HCT116 (cell line): ENCODE measurements around the gene EYA3. TPM values are rescaled to one million over a fixed set of nuclear protein-coding genes. Genes with fewer than 3 reads are reported as not detected.

Source experiments
- ATAC-seq: fragments of 200-7000 bp; cut with Tn5 transposase; 2 replicates; pipeline ENCODE4 v1.9.1; 2020; ENCODE audit warnings: mild to moderate bottlenecking, moderate library complexity
- BruUV-seq: library from RNA; stranded (reverse); fragments of 400-500 nt; replicated peaks from 2 replicates; lab custom pipeline; 2021; lab: Mats Ljungman, UMichigan
- CTCF ChIA-PET: fragments of 300-600 bp; sonication (Branson Sonifier 250); formaldehyde crosslinking; loops from one replicate; lab custom pipeline; 2021; ENCODE audit warnings: antibody characterized with exemption; lab: Charles Lee
- POLR2A ChIA-PET: fragments of 300-600, 350-600 bp; sonication (Branson Sonifier 250); formaldehyde crosslinking; loops from one replicate; lab custom pipeline; 2021; ENCODE audit warnings: antibody characterized with exemption; lab: Charles Lee
- RAD21 ChIA-PET, 2 experiments: fragments of 300-600 bp; sonication (Branson Sonifier 250); formaldehyde crosslinking; loops; one replicate each; lab custom pipeline; 2023; ENCODE audit warnings: low total read pairs in 2 of 2; ENCODE audit not compliant: uncharacterized antibody in 2 of 2, unreplicated experiment in 2 of 2, low non-redundant PET in 1 of 2; lab: Charles Lee
- DNase-seq: peaks from one replicate; pipeline ENCODE4 v3.0.0-alpha.2; 2010; ENCODE audit warnings: low read depth, low spot score
- H2AFZ ChIP-seq: fragments of 200-600 bp; shearing (Covaris generic), sonication (generic); 2 replicates; pipeline ENCODE4 v1.6.1; 2017; ENCODE audit warnings: low read depth, mixed run types, mixed read lengths, antibody characterized with exemption, low read length; ENCODE audit not compliant: poor library complexity, severe bottlenecking
- H3K27ac ChIP-seq: 2 replicates; pipeline ENCODE4 v1.5.1; 2012; ENCODE audit warnings: low read depth, low read length
- H3K27me3 ChIP-seq: fragments of 200-600 bp; sonication (generic); 2 replicates; pipeline ENCODE4 v1.6.1; 2016; ENCODE audit warnings: mixed run types, low read length, mixed read lengths; ENCODE audit not compliant: insufficient read depth
- H3K36me3 ChIP-seq, 2 experiments: fragments of 200-500 bp in 1 of 2; fragments of 200-600 bp in 1 of 2; sonication (Bioruptor generic) in 1 of 2; sonication (generic) in 1 of 2; 2 replicates each; pipeline versions ENCODE4 v1.5.1 to v1.6.1; 2014 to 2016; ENCODE audit warnings: low read length in 2 of 2, inconsistent platforms in 1 of 2, mixed read lengths in 1 of 2, mixed run types in 1 of 2; ENCODE audit not compliant: insufficient read depth in 2 of 2, control insufficient read depth in 1 of 2
- H3K4me1 ChIP-seq, 2 experiments: fragments of 200-600 bp in 1 of 2; sonication (generic) in 1 of 2; 2 replicates each; pipeline versions ENCODE4 v1.5.1 to v1.6.1; 2012 to 2017; ENCODE audit warnings: low read length in 2 of 2, inconsistent platforms in 1 of 2, mild to moderate bottlenecking in 1 of 2, mixed read lengths in 1 of 2, mixed run types in 1 of 2, moderate library complexity in 1 of 2; ENCODE audit not compliant: insufficient read depth in 2 of 2, control insufficient read depth in 1 of 2
- H3K4me2 ChIP-seq: fragments of 200-600 bp; sonication (generic); 2 replicates; pipeline ENCODE4 v1.6.1; 2017; ENCODE audit warnings: mixed run types, low read length, mixed read lengths
- H3K4me3 ChIP-seq, 2 experiments: fragments of 200-600 bp in 1 of 2; sonication (generic) in 1 of 2; replicated peaks in 1 of 2; 2 replicates each; pipeline ENCODE4 v1.5.1; 2011 to 2016; ENCODE audit warnings: low read length in 2 of 2, control low read depth in 1 of 2, low read depth in 1 of 2, mild to moderate bottlenecking in 1 of 2, mixed read lengths in 1 of 2, mixed run types in 1 of 2
- H3K79me2 ChIP-seq: fragments of 200-600 bp; sonication (generic); 2 replicates; pipeline ENCODE4 v1.6.1; 2017; ENCODE audit warnings: mild to moderate bottlenecking, mixed run types, low read length, moderate library complexity, mixed read lengths; ENCODE audit not compliant: insufficient read depth
- H3K9ac ChIP-seq: fragments of 200-600 bp; sonication (generic); 2 replicates; pipeline ENCODE4 v1.6.1; 2016; ENCODE audit warnings: low read length, mixed read lengths
- H3K9me2 ChIP-seq: fragments of 200-600 bp; sonication (generic), shearing (Covaris generic); 2 replicates; pipeline ENCODE4 v1.6.1; 2017; ENCODE audit warnings: mixed run types, mild to moderate bottlenecking, moderate library complexity; ENCODE audit not compliant: insufficient read depth
- H3K9me3 ChIP-seq, 2 experiments: fragments of 200-500 bp in 1 of 2; fragments of 200-600 bp in 1 of 2; sonication (Bioruptor generic) in 1 of 2; sonication (generic) in 1 of 2; 2 replicates each; pipeline ENCODE4 v1.6.1; 2014 to 2017; ENCODE audit warnings: low read length in 2 of 2, mixed read lengths in 2 of 2, inconsistent platforms in 1 of 2, low read depth in 1 of 2, mild to moderate bottlenecking in 1 of 2, mixed run types in 1 of 2, moderate library complexity in 1 of 2; ENCODE audit not compliant: control insufficient read depth in 1 of 2, insufficient read depth in 1 of 2
- H4K20me1 ChIP-seq: fragments of 200-600 bp; sonication (generic), shearing (Covaris generic); 2 replicates; pipeline ENCODE4 v1.6.1; 2017; ENCODE audit warnings: mixed run types, mild to moderate bottlenecking, moderate library complexity; ENCODE audit not compliant: insufficient read depth
- CEBPB ChIP-seq: IDR thresholded peaks from 2 replicates; pipeline ENCODE4 v1.6.1; 2012; ENCODE audit warnings: low read depth
- ELF1 ChIP-seq: IDR thresholded peaks from 2 replicates; pipeline ENCODE4 v1.6.1; 2012; ENCODE audit warnings: low read depth, borderline replicate concordance
- EZH2phosphoT487 ChIP-seq: fragments of 200-600 bp; IDR thresholded peaks from 2 replicates; pipeline ENCODE4 v1.6.1; 2018; ENCODE audit warnings: antibody characterized with exemption, borderline replicate concordance
- TCF7L2 ChIP-seq: IDR thresholded peaks from 2 replicates; pipeline ENCODE4 v1.7.0; 2011; ENCODE audit warnings: borderline replicate concordance, inconsistent platforms; ENCODE audit not compliant: insufficient read depth, insufficient read length; ENCODE audit errors: extremely low read depth
- ZNF274 ChIP-seq: fragments of 200-500 bp; sonication (Bioruptor generic); IDR thresholded peaks from 2 replicates; pipeline ENCODE4 v1.6.1; 2014; ENCODE audit warnings: mild to moderate bottlenecking, low read depth, low read length, inconsistent platforms
- intact Hi-C: fragments of 100-400 bp; cut with micrococcal nuclease; formaldehyde crosslinking; loops from 2 replicates; pipeline ENCODE4 v1.10.0; 2022
- total RNA-seq: library from RNA; stranded (reverse); gene quantifications from one replicate; pipeline ENCODE4 v1.2.1, GENCODE V29; 2021; ENCODE audit not compliant: unreplicated experiment
- TF ChIP-seq, protein P1 (sequence below): IDR thresholded peaks from 2 replicates; pipeline ENCODE4 v1.6.1; 2012; ENCODE audit warnings: low read depth
- TF ChIP-seq, protein P2 (sequence below), 3 experiments: fragments of 200-600 bp in 1 of 3; sonication (generic) in 1 of 3; IDR thresholded peaks in 2 of 3; conservative IDR thresholded peaks in 1 of 3; 2 replicates each; pipeline ENCODE4 v1.5.1; 2012 to 2017; ENCODE audit warnings: low read depth in 2 of 3, low read length in 2 of 3, antibody characterized with exemption in 1 of 3, borderline replicate concordance in 1 of 3, control low read depth in 1 of 3, mild to moderate bottlenecking in 1 of 3, mixed read lengths in 1 of 3, mixed run types in 1 of 3, moderate library complexity in 1 of 3; ENCODE audit not compliant: insufficient read depth in 1 of 3
- TF ChIP-seq, protein P3 (sequence below): IDR thresholded peaks from 2 replicates; pipeline ENCODE4 v1.6.1; 2012

Gene EYA3
- total RNA-seq, 1 experiment from 2014 or later, result 25.9 TPM

DNA sequence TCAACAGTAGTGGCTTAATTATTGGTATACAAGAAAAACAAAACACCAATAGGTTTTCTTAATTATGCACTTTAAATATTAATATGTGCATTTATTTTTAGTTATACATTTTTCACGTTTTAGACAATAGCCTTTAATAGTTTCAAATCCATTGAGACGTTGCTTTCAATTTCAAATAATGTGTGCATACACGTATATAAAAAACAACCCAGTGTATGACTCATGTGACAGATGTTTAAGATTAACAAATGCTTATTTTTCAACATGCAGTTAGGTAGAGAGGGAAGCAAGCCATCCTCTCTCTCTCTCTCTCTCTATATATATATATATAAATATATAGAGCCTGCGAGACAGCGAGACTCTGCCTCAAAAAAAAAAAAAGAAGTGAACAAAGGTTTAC lies 24.3 kb downstream of the EYA3 start (continued):
- TF ChIP-seq, protein P1, sequence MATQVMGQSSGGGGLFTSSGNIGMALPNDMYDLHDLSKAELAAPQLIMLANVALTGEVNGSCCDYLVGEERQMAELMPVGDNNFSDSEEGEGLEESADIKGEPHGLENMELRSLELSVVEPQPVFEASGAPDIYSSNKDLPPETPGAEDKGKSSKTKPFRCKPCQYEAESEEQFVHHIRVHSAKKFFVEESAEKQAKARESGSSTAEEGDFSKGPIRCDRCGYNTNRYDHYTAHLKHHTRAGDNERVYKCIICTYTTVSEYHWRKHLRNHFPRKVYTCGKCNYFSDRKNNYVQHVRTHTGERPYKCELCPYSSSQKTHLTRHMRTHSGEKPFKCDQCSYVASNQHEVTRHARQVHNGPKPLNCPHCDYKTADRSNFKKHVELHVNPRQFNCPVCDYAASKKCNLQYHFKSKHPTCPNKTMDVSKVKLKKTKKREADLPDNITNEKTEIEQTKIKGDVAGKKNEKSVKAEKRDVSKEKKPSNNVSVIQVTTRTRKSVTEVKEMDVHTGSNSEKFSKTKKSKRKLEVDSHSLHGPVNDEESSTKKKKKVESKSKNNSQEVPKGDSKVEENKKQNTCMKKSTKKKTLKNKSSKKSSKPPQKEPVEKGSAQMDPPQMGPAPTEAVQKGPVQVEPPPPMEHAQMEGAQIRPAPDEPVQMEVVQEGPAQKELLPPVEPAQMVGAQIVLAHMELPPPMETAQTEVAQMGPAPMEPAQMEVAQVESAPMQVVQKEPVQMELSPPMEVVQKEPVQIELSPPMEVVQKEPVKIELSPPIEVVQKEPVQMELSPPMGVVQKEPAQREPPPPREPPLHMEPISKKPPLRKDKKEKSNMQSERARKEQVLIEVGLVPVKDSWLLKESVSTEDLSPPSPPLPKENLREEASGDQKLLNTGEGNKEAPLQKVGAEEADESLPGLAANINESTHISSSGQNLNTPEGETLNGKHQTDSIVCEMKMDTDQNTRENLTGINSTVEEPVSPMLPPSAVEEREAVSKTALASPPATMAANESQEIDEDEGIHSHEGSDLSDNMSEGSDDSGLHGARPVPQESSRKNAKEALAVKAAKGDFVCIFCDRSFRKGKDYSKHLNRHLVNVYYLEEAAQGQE, result no peak
- no peak for TF ChIP-seq CEBPB
- TF ChIP-seq, all 23 proteins: peak for 0

DNA sequence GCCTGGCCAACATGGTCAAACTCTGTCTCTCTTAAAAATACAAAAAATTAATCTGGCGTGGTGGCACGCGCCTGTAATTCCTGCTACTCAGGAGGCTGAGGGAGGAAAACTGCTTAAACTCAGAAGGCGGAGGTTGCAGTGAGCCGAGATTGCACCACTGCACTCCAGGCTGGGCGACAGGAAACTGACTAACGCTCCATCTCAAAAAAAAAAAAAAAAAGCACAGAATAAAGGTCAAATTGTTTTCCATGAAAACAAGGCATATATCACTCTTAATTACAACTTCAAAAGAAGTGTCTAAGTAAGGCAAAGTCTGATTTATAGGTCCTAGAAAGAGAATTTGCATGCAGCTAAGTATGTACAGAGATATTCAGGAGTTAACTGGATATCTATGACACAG lies 25.6 kb downstream of the EYA3 start:
- DNase-seq (no peak), ATAC-seq (no peak)
- Histone ChIP-seq H3K9me3 (no peaks in the 10 kb centered on the region), H3K27me3 (no peaks in the 10 kb centered on the region), H3K9ac (no peak overlapping the region), H3K4me2 (no peak overlapping the region), H3K4me1 (peaks cover 0 to 7% of the 10 kb centered on the region in 2 experiments; a peak in 2 of 4 replicates), H2AFZ (no peak overlapping the region), H3K9me2 (no peaks in the 10 kb centered on the region), H3K27ac (no peak overlapping the region), H4K20me1 (peaks cover 3% of the 10 kb centered on the region; the same call in 1 of the 2 replicates), H3K79me2 (peaks cover 83% of the 10 kb centered on the region), H3K36me3 (0 out of 4 replicates have a peak, but pooled peaks cover 0 to 2% of the 10 kb centered on the region in 2 experiments), H3K4me3 (no peak overlapping the region)
- ChIA-PET POLR2A (no interaction called here), RAD21 (no interaction called here), CTCF (no interaction called here)
- intact Hi-C loops, result no loop called here
- no TSS peak for BruUV-seq
- TF ChIP-seq TCF7L2 (no peak), ZNF274 (no peak), EZH2phosphoT487 (no peak), ELF1 (no peak)
- TF ChIP-seq, protein P2, sequence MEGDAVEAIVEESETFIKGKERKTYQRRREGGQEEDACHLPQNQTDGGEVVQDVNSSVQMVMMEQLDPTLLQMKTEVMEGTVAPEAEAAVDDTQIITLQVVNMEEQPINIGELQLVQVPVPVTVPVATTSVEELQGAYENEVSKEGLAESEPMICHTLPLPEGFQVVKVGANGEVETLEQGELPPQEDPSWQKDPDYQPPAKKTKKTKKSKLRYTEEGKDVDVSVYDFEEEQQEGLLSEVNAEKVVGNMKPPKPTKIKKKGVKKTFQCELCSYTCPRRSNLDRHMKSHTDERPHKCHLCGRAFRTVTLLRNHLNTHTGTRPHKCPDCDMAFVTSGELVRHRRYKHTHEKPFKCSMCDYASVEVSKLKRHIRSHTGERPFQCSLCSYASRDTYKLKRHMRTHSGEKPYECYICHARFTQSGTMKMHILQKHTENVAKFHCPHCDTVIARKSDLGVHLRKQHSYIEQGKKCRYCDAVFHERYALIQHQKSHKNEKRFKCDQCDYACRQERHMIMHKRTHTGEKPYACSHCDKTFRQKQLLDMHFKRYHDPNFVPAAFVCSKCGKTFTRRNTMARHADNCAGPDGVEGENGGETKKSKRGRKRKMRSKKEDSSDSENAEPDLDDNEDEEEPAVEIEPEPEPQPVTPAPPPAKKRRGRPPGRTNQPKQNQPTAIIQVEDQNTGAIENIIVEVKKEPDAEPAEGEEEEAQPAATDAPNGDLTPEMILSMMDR (IDR thresholded peaks at IDR 0.05 in 2 of 3, conservative IDR thresholded peaks at IDR 0.05 in 1 of 3; ENCODE audit: borderline replicate concordance in 1 of 3, insufficient read depth in 1 of 3, low read depth in 2 of 3, low read length in 2 of 3), result no peak
- TF ChIP-seq, protein P3, sequence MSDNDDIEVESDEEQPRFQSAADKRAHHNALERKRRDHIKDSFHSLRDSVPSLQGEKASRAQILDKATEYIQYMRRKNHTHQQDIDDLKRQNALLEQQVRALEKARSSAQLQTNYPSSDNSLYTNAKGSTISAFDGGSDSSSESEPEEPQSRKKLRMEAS, result no peak
- TF ChIP-seq, all 23 proteins: peak for 0
